Stimulated activated CD4-positive, alpha-beta T cell treated with anti-CD3 and anti-CD28 coated beads, TNF-alpha, amount 100 ng/mL, for 4 hours (primary cell): Measurements from ENCODE around the gene PUS3.
"Not testable (repeated sequence)": the region's sequence is repeated elsewhere in the genome, so short reads cannot be mapped to it uniquely, and the experiment has no call there.

ENCODE experiments used
- DNase-seq, 3 experiments: peaks; one replicate each; pipeline ENCODE4 v3.0.0-alpha.2; 2020; ENCODE audit warnings: low read depth in 3 of 3

The PUS3 gene

DNA sequence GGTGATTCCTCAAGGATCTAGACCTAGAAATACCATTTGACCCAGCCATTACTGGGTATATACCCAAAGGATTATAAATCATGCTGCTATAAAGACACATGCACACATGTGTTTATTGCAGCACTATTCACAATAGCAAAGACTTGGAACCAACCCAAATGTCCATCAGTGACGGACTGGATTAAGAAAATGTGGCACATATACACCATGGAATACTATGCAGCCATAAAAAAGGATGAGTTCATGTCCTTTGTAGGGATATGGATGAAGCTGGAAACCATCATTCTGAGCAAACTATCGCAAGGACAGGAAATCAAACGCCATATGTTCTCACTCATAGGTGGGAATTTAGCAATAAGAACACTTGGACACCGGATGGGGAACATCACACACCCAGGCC lies 37.7 kb downstream of the PUS3 start:
- not testable (repeated sequence) for DNase-seq

DNA sequence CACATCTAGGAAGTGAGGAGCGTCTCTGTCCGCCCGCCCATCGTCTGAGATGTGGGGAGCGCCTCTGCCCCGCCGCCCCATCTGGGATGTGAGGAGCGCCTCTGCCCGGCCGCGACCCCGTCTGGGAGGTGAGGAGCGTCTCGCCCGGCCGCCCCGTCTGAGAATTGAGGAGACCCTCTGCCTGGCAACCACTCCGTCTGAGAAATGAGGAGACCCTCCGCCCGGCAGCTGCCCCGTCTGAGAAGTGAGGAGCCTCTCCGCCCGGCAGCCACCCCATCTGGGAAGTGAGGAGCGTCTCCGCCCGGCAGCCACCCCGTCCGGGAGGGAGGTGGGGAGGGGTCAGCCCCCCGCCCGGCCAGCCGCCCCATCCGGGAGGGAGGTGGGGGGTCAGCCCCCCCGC lies 40.2 kb downstream of the PUS3 start:
- not testable (repeated sequence) for DNase-seq

DNA sequence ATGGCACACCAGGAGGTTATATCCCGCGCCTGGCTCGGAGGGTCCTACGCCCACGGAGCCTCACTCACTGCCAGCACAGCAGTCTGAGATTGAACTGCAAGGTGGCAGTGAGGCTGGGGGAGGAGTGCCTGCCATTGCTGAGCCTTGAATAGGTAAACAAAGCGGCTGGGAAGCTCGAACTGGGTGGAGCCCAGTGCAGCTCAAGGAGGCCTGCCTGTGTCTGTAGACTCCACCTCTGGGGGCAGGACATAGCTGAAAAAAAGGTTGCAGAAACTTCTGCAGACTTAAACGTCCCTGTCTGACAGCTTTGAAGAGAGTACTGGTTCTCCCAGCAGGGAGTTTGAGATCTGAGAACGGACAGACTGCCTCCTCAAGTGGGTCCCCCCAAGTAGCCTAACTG lies 45.3 kb downstream of the PUS3 start:
- DNase-seq = not testable (repeated sequence)

DNA sequence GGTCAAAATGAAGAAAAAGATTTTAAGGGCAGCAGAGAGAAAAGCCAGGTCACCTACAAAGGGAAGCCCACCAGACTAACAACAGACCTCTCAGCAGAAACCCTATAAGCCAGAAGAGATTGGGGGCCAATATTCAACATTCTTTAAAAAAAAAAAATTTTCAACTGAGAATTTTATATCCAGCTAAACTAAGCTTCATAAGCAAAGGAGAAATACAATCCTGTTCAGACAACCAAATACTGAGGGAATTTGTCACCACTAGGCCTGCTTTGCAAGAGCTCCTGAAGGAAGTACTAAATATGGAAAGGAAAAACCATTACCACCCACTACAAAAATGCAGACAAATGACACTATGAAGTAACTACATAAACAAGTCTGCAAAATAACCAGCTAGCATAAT lies 56.8 kb downstream of the PUS3 start:
- DNase-seq = no peak
